Measurements from ENCODE around the gene CSTPP1. TPM values are rescaled to one million over a fixed set of nuclear protein-coding genes. Genes with fewer than 3 reads are reported as not detected.

CSTPP1 gene
- total RNA-seq, 4 donors from 2014 or later = 9.8 to 14.3 (median 11.1) TPM

GRCh38 chr11:47177846-47178245 is 241.3 kb downstream of the CSTPP1 start:
- DNase-seq (ENCODE audit: low spot score) (no peak), ATAC-seq (ENCODE audit: low FRiP score) (no peak)
- TF ChIP-seq CTCF (IDR thresholded peaks at IDR 0.05) = no peak

GRCh38 chr11:47178316-47178715 is 241.8 kb downstream of the CSTPP1 start:
- DNase-seq (ENCODE audit: low spot score) (no peak), ATAC-seq (ENCODE audit: low FRiP score) (no peak)
- no peak for TF ChIP-seq CTCF (IDR thresholded peaks at IDR 0.05)

GRCh38 chr11:47178737-47179654 is 242.4 kb downstream of the CSTPP1 start:
- ATAC-seq (ENCODE audit: low FRiP score) (no peak), DNase-seq (ENCODE audit: low spot score) (no peak)
- TF ChIP-seq CTCF (IDR thresholded peaks at IDR 0.05) = no peak

- no peak for ATAC-seq (ENCODE audit: low FRiP score)
- TF ChIP-seq CTCF (IDR thresholded peaks at IDR 0.05) = no peak
- no peak for DNase-seq (ENCODE audit: low spot score)
Observed at GRCh38 chr11:47179655-47179991, 243.1 kb downstream of the CSTPP1 start.

GRCh38 chr11:47180006-47180787 is 243.6 kb downstream of the CSTPP1 start:
- no peak for DNase-seq (ENCODE audit: low spot score)
- no peak for ATAC-seq (ENCODE audit: low FRiP score)
- no peak for TF ChIP-seq CTCF (IDR thresholded peaks at IDR 0.05)

- no peak for TF ChIP-seq CTCF (IDR thresholded peaks at IDR 0.05)
- DNase-seq (ENCODE audit: low spot score) (no peak), ATAC-seq (ENCODE audit: low FRiP score) (no peak)
Observed at GRCh38 chr11:47181271-47181670, 244.7 kb downstream of the CSTPP1 start.
